HL-60 (cell line): ENCODE measurements around the gene CCDC87.
A peak's percentile ranks its signal among the peaks of the same experiment; 100 is the strongest.

Source experiments
- DNase-seq, 2 experiments: peaks; one replicate each; pipeline ENCODE4 v3.0.0-alpha.2; 2010 to 2020; ENCODE audit warnings: low read depth in 1 of 2, low spot score in 1 of 2
- H3K27ac ChIP-seq: fragments of 250-450 bp; sonication (Bioruptor Pico); replicated peaks from 2 replicates; pipeline ENCODE4 v1.5.1; 2020; ENCODE audit warnings: mild to moderate bottlenecking, moderate library complexity
- H3K27me3 ChIP-seq: fragments of 250-450 bp; sonication (Bioruptor Pico); 2 replicates; pipeline ENCODE4 v1.5.1; 2021; ENCODE audit warnings: mild to moderate bottlenecking, moderate library complexity; ENCODE audit not compliant: insufficient read depth, poor library complexity, severe bottlenecking
- H3K4me3 ChIP-seq: replicated peaks from 2 replicates; pipeline ENCODE4 v1.5.1; 2011; ENCODE audit warnings: mild to moderate bottlenecking, control low read depth, low read length; ENCODE audit not compliant: insufficient read depth
- GABPA ChIP-seq: IDR thresholded peaks from 2 replicates; pipeline ENCODE4 v1.6.1; 2012; ENCODE audit warnings: low read depth
- POLR2AphosphoS5 ChIP-seq: IDR thresholded peaks from 2 replicates; pipeline ENCODE4 v1.6.1; 2012; ENCODE audit warnings: low read depth
- REST ChIP-seq: IDR thresholded peaks from 2 replicates; pipeline ENCODE4 v1.6.1; 2012; ENCODE audit warnings: low read depth; ENCODE audit not compliant: insufficient replicate concordance
- SPI1 ChIP-seq: IDR thresholded peaks from 2 replicates; pipeline ENCODE4 v1.6.1; 2012; ENCODE audit warnings: low read depth, mild to moderate bottlenecking, borderline replicate concordance
- TF ChIP-seq, protein P1 (sequence below): IDR thresholded peaks from one replicate; pipeline ENCODE4 v1.5.1; 2011; ENCODE audit warnings: low read length, control low read depth, inconsistent platforms; ENCODE audit not compliant: insufficient read depth

The CCDC87 gene

GRCh38 chr11:66570850-66571180 is 22.0 kb downstream of the CCDC87 start:
- no peak overlapping the region for H3K27ac ChIP-seq
- TF ChIP-seq SPI1, result no peak
- no peak for TF ChIP-seq GABPA
- TF ChIP-seq, protein P1, sequence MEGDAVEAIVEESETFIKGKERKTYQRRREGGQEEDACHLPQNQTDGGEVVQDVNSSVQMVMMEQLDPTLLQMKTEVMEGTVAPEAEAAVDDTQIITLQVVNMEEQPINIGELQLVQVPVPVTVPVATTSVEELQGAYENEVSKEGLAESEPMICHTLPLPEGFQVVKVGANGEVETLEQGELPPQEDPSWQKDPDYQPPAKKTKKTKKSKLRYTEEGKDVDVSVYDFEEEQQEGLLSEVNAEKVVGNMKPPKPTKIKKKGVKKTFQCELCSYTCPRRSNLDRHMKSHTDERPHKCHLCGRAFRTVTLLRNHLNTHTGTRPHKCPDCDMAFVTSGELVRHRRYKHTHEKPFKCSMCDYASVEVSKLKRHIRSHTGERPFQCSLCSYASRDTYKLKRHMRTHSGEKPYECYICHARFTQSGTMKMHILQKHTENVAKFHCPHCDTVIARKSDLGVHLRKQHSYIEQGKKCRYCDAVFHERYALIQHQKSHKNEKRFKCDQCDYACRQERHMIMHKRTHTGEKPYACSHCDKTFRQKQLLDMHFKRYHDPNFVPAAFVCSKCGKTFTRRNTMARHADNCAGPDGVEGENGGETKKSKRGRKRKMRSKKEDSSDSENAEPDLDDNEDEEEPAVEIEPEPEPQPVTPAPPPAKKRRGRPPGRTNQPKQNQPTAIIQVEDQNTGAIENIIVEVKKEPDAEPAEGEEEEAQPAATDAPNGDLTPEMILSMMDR, result no peak
- TF ChIP-seq POLR2AphosphoS5, result no peak
- TF ChIP-seq REST, result no peak
- DNase-seq, result no peak
- peaks cover 15% of the 10 kb centered on the region for H3K27me3 ChIP-seq
- H3K4me3 ChIP-seq, result no peak overlapping the region

DNA sequence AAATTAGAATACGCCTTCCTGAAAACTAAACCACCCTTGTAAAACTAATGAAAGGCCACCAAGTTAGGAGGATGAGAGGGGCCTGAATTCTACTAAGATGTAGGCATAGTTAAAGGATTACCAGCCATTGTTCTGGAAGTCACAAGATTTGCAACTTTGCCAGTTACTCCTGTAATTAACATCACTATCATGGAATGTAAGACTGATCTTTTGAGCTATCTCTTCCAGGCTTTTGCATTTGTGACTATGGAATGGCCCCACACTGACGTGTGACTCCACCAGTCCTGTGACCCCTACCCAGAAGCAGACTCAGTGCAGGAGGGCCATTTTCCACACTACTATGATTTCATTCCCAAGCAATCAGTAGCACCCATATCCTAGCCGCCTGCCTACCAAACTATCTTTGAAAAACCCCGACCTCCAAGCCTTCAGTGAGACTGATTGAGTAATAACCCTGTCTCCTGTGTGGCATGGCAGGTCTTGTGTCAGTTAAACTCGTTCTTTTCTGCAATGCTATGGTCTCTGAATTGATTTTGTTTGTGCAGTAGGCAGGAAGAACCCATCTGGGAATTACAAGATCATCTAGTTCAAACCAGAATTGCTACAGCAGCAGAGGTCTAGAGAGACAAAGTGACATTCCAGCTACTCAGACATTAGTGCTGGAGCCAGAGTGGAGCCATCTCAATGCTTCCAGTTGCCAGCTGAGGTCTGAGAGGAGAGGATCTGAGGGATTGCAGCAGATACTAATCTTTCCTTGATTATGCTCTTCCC is 22.6 kb downstream of the CCDC87 start:
- no peak overlapping the region for H3K4me3 ChIP-seq
- H3K27me3 ChIP-seq, result peaks cover 15% of the 10 kb centered on the region
- TF ChIP-seq SPI1, result no peak
- TF ChIP-seq GABPA, result no peak
- no peak for TF ChIP-seq REST
- no peak for TF ChIP-seq POLR2AphosphoS5
- TF ChIP-seq, protein P1, result no peak
- DNase-seq, result no peak
- H3K27ac ChIP-seq, result no peak overlapping the region

- DNase-seq, result no peak
- no peak for TF ChIP-seq POLR2AphosphoS5
- TF ChIP-seq SPI1, result no peak
- no peak overlapping the region for H3K4me3 ChIP-seq
- H3K27ac ChIP-seq, result no peak overlapping the region
- H3K27me3 ChIP-seq, result peaks cover 15% of the 10 kb centered on the region
Measured at GRCh38 chr11:66569076-66569475, 23.8 kb downstream of the CCDC87 start.

GRCh38 chr11:66568124-66568916 is 24.5 kb downstream of the CCDC87 start, which contains the start of gene CTSF:
Gene CTSF (minus strand): TSS chr11:66568606. CDS start chr11:66568486, 120 bp downstream.
- Histone ChIP-seq H3K4me3 (no peak within 1 kb of the TSS), H3K27me3 (peaks cover 15% of the 10 kb centered on the region), H3K27ac (no peak within 1 kb of the TSS)
- TF ChIP-seq SPI1 (no peak), GABPA (no peak), POLR2AphosphoS5 (no peak), REST (no peak)
- TF ChIP-seq, protein P1, result no peak
- peak; percentile 12 to 52 for DNase-seq
